PC-3 (cell line): ENCODE data around the gene SRSF8. TPM values are rescaled to one million over a fixed set of nuclear protein-coding genes. Genes with fewer than 3 reads are reported as not detected.

ENCODE experiments used
- ATAC-seq: fragments of 200-7000 bp; cut with Tn5 transposase; 2 replicates; pipeline ENCODE4 v1.9.1; 2020; ENCODE audit warnings: mild to moderate bottlenecking, moderate library complexity
- BruUV-seq: library from RNA; stranded (reverse); fragments of 400-500 nt; replicated peaks from 2 replicates; lab custom pipeline; 2021; lab: Mats Ljungman, UMichigan
- CTCF ChIA-PET: fragments of 300-600 bp; sonication (Branson Sonifier 250); formaldehyde crosslinking; loops from one replicate; lab custom pipeline; 2022; ENCODE audit warnings: antibody characterized with exemption; lab: Charles Lee
- POLR2A ChIA-PET: fragments of 300-600 bp; sonication (Branson Sonifier 250); formaldehyde crosslinking; loops from one replicate; lab custom pipeline; 2022; ENCODE audit warnings: antibody characterized with exemption; ENCODE audit not compliant: unreplicated experiment; lab: Charles Lee
- DNase-seq: peaks from one replicate; pipeline ENCODE4 v3.0.0-alpha.2; 2015
- H2AFZ ChIP-seq: fragments of 300-600 bp; sonication (generic); 2 replicates; pipeline ENCODE4 v1.6.0; 2016; ENCODE audit warnings: antibody characterized with exemption, low read length
- H3F3A ChIP-seq: fragments of 300-600 bp; sonication (generic); one replicate; pipeline ENCODE4 v1.6.0; 2017; ENCODE audit warnings: antibody characterized with exemption, low read length, control low read depth, mild to moderate bottlenecking; ENCODE audit not compliant: unreplicated experiment
- H3K27ac ChIP-seq: fragments of 300-600 bp; sonication (generic); 2 replicates; pipeline ENCODE4 v1.5.1; 2016; ENCODE audit warnings: mild to moderate bottlenecking, low read length
- H3K27me3 ChIP-seq: fragments of 300-600 bp; sonication (generic); 2 replicates; pipeline ENCODE4 v1.6.1; 2016; ENCODE audit warnings: low read length, mixed read lengths
- H3K36me3 ChIP-seq: fragments of 300-600 bp; sonication (generic); 2 replicates; pipeline ENCODE4 v1.6.1; 2016; ENCODE audit warnings: low read depth, mixed run types, low read length, mixed read lengths
- H3K4me1 ChIP-seq: fragments of 300-600 bp; sonication (generic); 2 replicates; pipeline ENCODE4 v1.5.1; 2016; ENCODE audit warnings: low read length; ENCODE audit not compliant: insufficient read depth
- H3K4me2 ChIP-seq: fragments of 300-600 bp; sonication (generic); 2 replicates; pipeline ENCODE4 v1.6.0; 2016; ENCODE audit warnings: low read length
- H3K4me3 ChIP-seq: fragments of 300-600 bp; sonication (generic); 2 replicates; pipeline ENCODE4 v1.5.1; 2016; ENCODE audit warnings: mild to moderate bottlenecking, low read length, mixed read lengths
- H3K79me2 ChIP-seq: fragments of 300-600 bp; sonication (generic); 2 replicates; pipeline ENCODE4 v1.6.1; 2017; ENCODE audit warnings: low read length, mixed read lengths
- H3K9ac ChIP-seq: fragments of 300-600 bp; sonication (generic); 2 replicates; pipeline ENCODE4 v1.6.0; 2016; ENCODE audit warnings: mild to moderate bottlenecking, low read length
- H3K9me2 ChIP-seq: fragments of 300-600 bp; sonication (generic); replicated peaks from 2 replicates; pipeline ENCODE4 v1.6.1; 2016; ENCODE audit warnings: mixed run types, low read length, mixed read lengths
- H3K9me3 ChIP-seq: fragments of 300-600 bp; sonication (generic); 2 replicates; pipeline ENCODE4 v1.6.1; 2016; ENCODE audit warnings: low read length, mixed read lengths
- H4K20me1 ChIP-seq: fragments of 300-600 bp; sonication (generic); 2 replicates; pipeline ENCODE4 v1.6.1; 2016; ENCODE audit warnings: low read length, mixed read lengths
- EZH2 ChIP-seq: fragments of 300-600 bp; sonication (generic); IDR thresholded peaks from one replicate; pipeline ENCODE4 v1.6.1; 2017; ENCODE audit warnings: antibody characterized with exemption, mild to moderate bottlenecking, low read length; ENCODE audit not compliant: unreplicated experiment
- EZH2phosphoT487 ChIP-seq: fragments of 300-600 bp; sonication (generic); IDR thresholded peaks from 2 replicates; pipeline ENCODE4 v1.6.1; 2018; ENCODE audit warnings: mild to moderate bottlenecking, antibody characterized with exemption, low read length, borderline replicate concordance
- intact Hi-C: fragments of 100-400 bp; cut with micrococcal nuclease; formaldehyde crosslinking; loops from 2 replicates; pipeline ENCODE4 v1.9.0; 2023
- total RNA-seq: library from RNA; depleted of rRNA; stranded (reverse); fragments of >200 nt; gene quantifications from 2 replicates; pipeline ENCODE4 v1.2.3, GENCODE V29; 2014
- TF ChIP-seq, protein P1 (sequence below): fragments of 300-600 bp; sonication (generic); conservative IDR thresholded peaks from 2 replicates; pipeline ENCODE4 v1.5.1; 2017; ENCODE audit warnings: antibody characterized with exemption, low read depth, mild to moderate bottlenecking, low read length

Gene SRSF8
- total RNA-seq, 1 experiment from 2014 or later: 17.2 TPM

DNA sequence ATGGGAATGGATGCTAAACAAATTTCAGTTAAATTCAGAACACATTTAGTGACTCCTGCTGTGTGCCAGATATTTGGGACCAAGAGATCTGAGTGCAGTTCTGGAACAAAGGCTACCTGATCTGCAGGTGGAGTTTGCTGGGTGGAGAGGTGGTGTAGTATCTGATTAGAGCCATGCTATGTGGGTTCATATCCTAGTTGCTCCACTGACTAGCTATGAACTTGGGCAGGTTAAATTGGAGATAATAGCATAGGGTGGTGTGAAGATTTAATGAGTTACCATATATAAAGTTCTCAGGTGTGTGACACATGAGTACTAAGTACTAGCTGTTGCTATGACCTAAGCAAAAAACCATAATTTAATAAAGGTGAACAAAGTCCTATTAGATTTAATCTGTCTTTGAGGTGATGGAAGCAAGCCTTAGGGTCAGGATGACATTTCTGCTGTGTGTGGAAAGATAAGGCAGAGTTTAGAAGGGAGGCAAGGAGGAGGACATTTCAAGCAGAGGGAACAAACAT, 25.0 kb downstream of the SRSF8 start:
- Histone ChIP-seq H3K9me3 (no peaks in the 10 kb centered on the region), H3K4me2 (peak overlapping the region; percentile 92), H3K79me2 (peaks cover 30% of the 10 kb centered on the region), H3K27me3 (no peaks in the 10 kb centered on the region), H4K20me1 (no peaks in the 10 kb centered on the region), H3K27ac (no peak overlapping the region), H3K9ac (no peak overlapping the region), H3K9me2 (no peaks in the 10 kb centered on the region), H3F3A (no peaks in the 10 kb centered on the region), H3K4me1 (peaks cover 45% of the 10 kb centered on the region), H3K4me3 (no peak overlapping the region), H3K36me3 (no peaks in the 10 kb centered on the region), H2AFZ (no peak overlapping the region)
- CTCF ChIA-PET: interaction anchor here (0.6 kb wide), 1 partner anchor 115 kb away, joined by 4 read pairs; no protein-coding TSS in a partner anchor
- TF ChIP-seq, protein P1, sequence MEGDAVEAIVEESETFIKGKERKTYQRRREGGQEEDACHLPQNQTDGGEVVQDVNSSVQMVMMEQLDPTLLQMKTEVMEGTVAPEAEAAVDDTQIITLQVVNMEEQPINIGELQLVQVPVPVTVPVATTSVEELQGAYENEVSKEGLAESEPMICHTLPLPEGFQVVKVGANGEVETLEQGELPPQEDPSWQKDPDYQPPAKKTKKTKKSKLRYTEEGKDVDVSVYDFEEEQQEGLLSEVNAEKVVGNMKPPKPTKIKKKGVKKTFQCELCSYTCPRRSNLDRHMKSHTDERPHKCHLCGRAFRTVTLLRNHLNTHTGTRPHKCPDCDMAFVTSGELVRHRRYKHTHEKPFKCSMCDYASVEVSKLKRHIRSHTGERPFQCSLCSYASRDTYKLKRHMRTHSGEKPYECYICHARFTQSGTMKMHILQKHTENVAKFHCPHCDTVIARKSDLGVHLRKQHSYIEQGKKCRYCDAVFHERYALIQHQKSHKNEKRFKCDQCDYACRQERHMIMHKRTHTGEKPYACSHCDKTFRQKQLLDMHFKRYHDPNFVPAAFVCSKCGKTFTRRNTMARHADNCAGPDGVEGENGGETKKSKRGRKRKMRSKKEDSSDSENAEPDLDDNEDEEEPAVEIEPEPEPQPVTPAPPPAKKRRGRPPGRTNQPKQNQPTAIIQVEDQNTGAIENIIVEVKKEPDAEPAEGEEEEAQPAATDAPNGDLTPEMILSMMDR: no peak
- no peak for TF ChIP-seq EZH2phosphoT487
- TF ChIP-seq EZH2: no peak
- DNase-seq (no peak), ATAC-seq (no peak)
- POLR2A ChIA-PET: no interaction called here
- BruUV-seq: no TSS peak
- intact Hi-C loops: no loop called here

DNA sequence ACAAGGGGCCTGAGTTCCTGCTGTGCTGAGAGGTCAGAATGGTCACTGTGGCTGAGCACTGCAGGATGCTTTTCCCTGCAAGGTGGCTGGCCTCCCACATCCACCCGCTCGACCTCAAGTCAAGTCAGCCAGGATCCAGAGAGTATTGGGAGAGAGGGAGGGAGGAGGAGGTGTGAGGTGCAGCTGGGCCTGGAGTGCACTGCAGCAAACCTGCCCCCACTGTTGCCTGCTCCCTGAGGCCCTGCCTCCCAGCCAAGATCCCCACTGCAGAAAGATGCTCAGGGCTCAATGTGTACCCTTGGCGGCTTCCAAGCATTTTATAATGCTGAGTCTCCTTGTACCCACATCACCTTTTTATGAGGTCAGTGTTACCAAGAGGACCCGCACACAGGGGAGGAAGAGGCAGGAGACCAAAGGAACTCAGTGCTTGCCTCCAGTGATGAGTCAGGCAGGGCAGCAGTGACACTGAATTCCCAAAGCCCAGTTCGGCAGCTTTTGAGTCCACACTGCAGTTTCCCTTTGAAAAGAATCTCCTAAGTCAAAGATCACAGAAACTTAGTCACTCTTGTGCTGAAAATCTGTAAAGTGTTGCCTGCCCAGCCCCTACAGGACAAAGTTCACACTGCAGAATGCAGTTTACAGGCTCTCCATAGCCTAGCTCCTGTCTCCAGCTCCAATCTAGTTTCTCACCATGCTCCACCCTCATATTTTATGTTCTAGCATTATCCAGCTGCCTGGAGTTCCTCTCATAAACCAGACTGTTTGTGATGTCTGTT, 26.0 kb downstream of the SRSF8 start:
- Histone ChIP-seq H3K4me1 (peaks cover 45% of the 10 kb centered on the region), H3K27me3 (no peaks in the 10 kb centered on the region), H3K36me3 (no peaks in the 10 kb centered on the region), H3K9me3 (no peaks in the 10 kb centered on the region), H3K4me3 (0 out of 2 replicates have a peak overlapping the region, but pooled peaks have one; percentile 6), H3K9me2 (no peaks in the 10 kb centered on the region), H3F3A (no peaks in the 10 kb centered on the region), H3K4me2 (peak overlapping the region; percentile 43), H3K9ac (no peak overlapping the region), H2AFZ (no peak overlapping the region), H4K20me1 (no peaks in the 10 kb centered on the region), H3K27ac (peak overlapping the region; percentile 40), H3K79me2 (peaks cover 37% of the 10 kb centered on the region)
- ATAC-seq (peak; percentile 21), DNase-seq (peak; percentile 92)
- intact Hi-C loops: no loop called here
- POLR2A ChIA-PET: no interaction called here
- CTCF ChIA-PET: interaction anchor here (0.6 to 0.9 kb wide), 2 partner anchors 16 to 47 kb away, joined by 3 read pairs; no protein-coding TSS in a partner anchor
- no TSS peak for BruUV-seq
- TF ChIP-seq, protein P1: peak; percentile 57
- no peak for TF ChIP-seq EZH2

DNA sequence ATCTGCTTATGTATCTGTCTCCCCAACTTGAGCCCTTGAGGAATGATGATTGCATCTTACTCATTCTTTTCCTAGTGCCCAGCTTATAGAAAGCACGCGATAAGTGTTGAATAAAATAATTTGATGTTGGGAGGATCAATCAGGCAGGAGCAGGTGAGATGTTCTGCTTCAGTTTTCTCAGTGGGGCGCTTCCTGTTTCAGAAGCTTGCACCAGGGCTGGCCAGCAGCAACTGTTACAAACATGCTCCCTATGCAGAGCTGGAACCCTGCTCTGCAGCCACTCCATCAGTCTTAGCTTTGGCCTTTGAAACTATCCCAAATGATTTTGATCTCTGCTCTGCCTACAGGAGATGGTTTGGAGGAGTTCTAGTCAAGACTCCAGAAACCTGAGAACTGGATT, 26.8 kb downstream of the SRSF8 start:
- H3K4me2 ChIP-seq: peak overlapping the region; percentile 43
- H3K9me3 ChIP-seq: no peaks in the 10 kb centered on the region
- no peak overlapping the region for H2AFZ ChIP-seq
- TF ChIP-seq EZH2phosphoT487 (no peak), EZH2 (no peak)
- TF ChIP-seq, protein P1: no peak
- H3K36me3 ChIP-seq: no peaks in the 10 kb centered on the region
- ChIA-PET POLR2A (no interaction called here), CTCF (interaction anchor here (0.6 kb wide), 1 partner anchor 46 kb away, joined by 3 read pairs; no protein-coding TSS in a partner anchor)
- intact Hi-C loops: no loop called here
- 0 out of 2 replicates have a peak overlapping the region, but pooled peaks have one; percentile 6 for H3K4me3 ChIP-seq
- peak overlapping the region; percentile 40 for H3K27ac ChIP-seq
- H3F3A ChIP-seq: no peaks in the 10 kb centered on the region
- peaks cover 37% of the 10 kb centered on the region for H3K79me2 ChIP-seq
- no peaks in the 10 kb centered on the region for H3K27me3 ChIP-seq
- no peaks in the 10 kb centered on the region for H4K20me1 ChIP-seq
- H3K4me1 ChIP-seq: peaks cover 45% of the 10 kb centered on the region
- ATAC-seq: no peak
- DNase-seq: no peak
- no TSS peak for BruUV-seq
- H3K9ac ChIP-seq: no peak overlapping the region
- no peaks in the 10 kb centered on the region for H3K9me2 ChIP-seq
